Progenitor cell of endocrine pancreas (in vitro differentiated cells): ENCODE data around the gene WBP2NL. TPM values are rescaled to one million over a fixed set of nuclear protein-coding genes. Genes with fewer than 3 reads are reported as not detected.

Experiments
- DNase-seq: peaks from one replicate; pipeline ENCODE4 v3.0.0; 2021; ENCODE audit warnings: low spot score; ENCODE audit not compliant: unreplicated experiment
- H3K27ac Mint-ChIP-seq: 2 replicates; pipeline ENCODE4 v1.8.0; 2021; ENCODE audit warnings: mild to moderate bottlenecking, moderate library complexity, mixed read lengths
- H3K27me3 Mint-ChIP-seq: 2 replicates; pipeline ENCODE4 v1.8.0; 2021; ENCODE audit warnings: mixed read lengths
- H3K36me3 Mint-ChIP-seq: 2 replicates; pipeline ENCODE4 v1.8.0; 2022; ENCODE audit warnings: mixed read lengths; ENCODE audit not compliant: insufficient read depth
- H3K4me1 Mint-ChIP-seq: 2 replicates; pipeline ENCODE4 v1.8.0; 2021; ENCODE audit warnings: low read depth, mixed read lengths
- H3K4me3 Mint-ChIP-seq: 2 replicates; pipeline ENCODE4 v1.8.0; 2021; ENCODE audit warnings: low read depth, mild to moderate bottlenecking, moderate library complexity, mixed read lengths
- H3K9me3 Mint-ChIP-seq: 2 replicates; pipeline ENCODE4 v1.8.0; 2021; ENCODE audit warnings: low read depth, mixed read lengths
- CTCF ChIP-seq: fragments of 200-600 bp; sonication (generic); IDR thresholded peaks from one replicate; pipeline ENCODE4 v1.5.0; 2021; ENCODE audit warnings: antibody characterized with exemption, mild to moderate bottlenecking; ENCODE audit not compliant: unreplicated experiment
- total RNA-seq: library from RNA; stranded (reverse); gene quantifications from 2 replicates; pipeline ENCODE4 v1.2.1, GENCODE V29; 2021

The WBP2NL gene
- total RNA-seq, 1 donor from 2014 or later: not detected

GRCh38 chr22:41979423-41980250 lies 19.0 kb upstream of the WBP2NL start:
- Mint-ChIP-seq H3K36me3 (no peaks in the 10 kb centered on the region), H3K4me3 (no peak overlapping the region), H3K9me3 (no peaks in the 10 kb centered on the region), H3K27ac (no peak overlapping the region), H3K4me1 (peaks cover 12% of the 10 kb centered on the region), H3K27me3 (peaks cover 24% of the 10 kb centered on the region)
- no peak for DNase-seq
- TF ChIP-seq CTCF: no peak

GRCh38 chr22:41982865-41983264 lies 15.7 kb upstream of the WBP2NL start:
- no peak for DNase-seq
- H3K27me3 Mint-ChIP-seq: peaks cover 7% of the 10 kb centered on the region
- no peaks in the 10 kb centered on the region for H3K9me3 Mint-ChIP-seq
- peaks cover 4% of the 10 kb centered on the region for H3K36me3 Mint-ChIP-seq
- H3K27ac Mint-ChIP-seq: no peak overlapping the region
- H3K4me3 Mint-ChIP-seq: no peak overlapping the region
- peaks cover 3% of the 10 kb centered on the region for H3K4me1 Mint-ChIP-seq
- no peak for TF ChIP-seq CTCF

GRCh38 chr22:41983513-41984405 lies 14.8 kb upstream of the WBP2NL start:
- H3K4me3 Mint-ChIP-seq: no peak overlapping the region
- TF ChIP-seq CTCF: no peak
- H3K4me1 Mint-ChIP-seq: no peaks in the 10 kb centered on the region
- H3K27ac Mint-ChIP-seq: no peak overlapping the region
- H3K27me3 Mint-ChIP-seq: no peaks in the 10 kb centered on the region
- peaks cover 5% of the 10 kb centered on the region for H3K36me3 Mint-ChIP-seq
- H3K9me3 Mint-ChIP-seq: no peaks in the 10 kb centered on the region
- no peak for DNase-seq

- no peaks in the 10 kb centered on the region for H3K9me3 Mint-ChIP-seq
- TF ChIP-seq CTCF: no peak
- DNase-seq: no peak
- H3K36me3 Mint-ChIP-seq: peaks cover 7% of the 10 kb centered on the region
- no peak overlapping the region for H3K4me3 Mint-ChIP-seq
- H3K4me1 Mint-ChIP-seq: no peaks in the 10 kb centered on the region
- H3K27ac Mint-ChIP-seq: no peak overlapping the region
- no peaks in the 10 kb centered on the region for H3K27me3 Mint-ChIP-seq
Observed at GRCh38 chr22:41987276-41987675, 11.3 kb upstream of the WBP2NL start.

GRCh38 chr22:41989246-41989645 lies 9.3 kb upstream of the WBP2NL start:
- H3K4me3 Mint-ChIP-seq: no peak overlapping the region
- H3K36me3 Mint-ChIP-seq: peaks cover 9% of the 10 kb centered on the region
- H3K9me3 Mint-ChIP-seq: no peaks in the 10 kb centered on the region
- TF ChIP-seq CTCF: no peak
- no peak for DNase-seq
- no peaks in the 10 kb centered on the region for H3K27me3 Mint-ChIP-seq
- H3K4me1 Mint-ChIP-seq: no peaks in the 10 kb centered on the region
- H3K27ac Mint-ChIP-seq: peak overlapping the region; percentile 34
